Measurements from ENCODE around the gene ACRBP. TPM values are rescaled to one million over a fixed set of nuclear protein-coding genes. Genes with fewer than 3 reads are reported as not detected.

ACRBP gene
- total and polyA plus RNA-seq, 2 experiments from 2014 or later: not detected

- Histone ChIP-seq H2AFZ (no peak overlapping the region), H3K36me3 (ENCODE audit: low read depth) (peaks cover 48% of the 10 kb centered on the region), H3K9me2 (ENCODE audit: insufficient read depth) (no peaks in the 10 kb centered on the region), H3K9ac (no peak overlapping the region), H4K20me1 (ENCODE audit: insufficient read depth) (no peaks in the 10 kb centered on the region), H3F3A (ENCODE audit: insufficient read depth) (peaks cover 28% of the 10 kb centered on the region), H3K9me3 (ENCODE audit: low read depth) (no peaks in the 10 kb centered on the region), H3K27me3 (replicated peaks; ENCODE audit: insufficient read depth) (no peaks in the 10 kb centered on the region), H3K79me2 (ENCODE audit: insufficient read depth) (peaks cover 9% of the 10 kb centered on the region), H3K4me3 (no peak overlapping the region), H3K4me2 (ENCODE audit: unreplicated experiment) (no peak overlapping the region), H3K4me1 (ENCODE audit: insufficient read depth) (no peaks in the 10 kb centered on the region), H3K27ac (no peak overlapping the region)
- DNase-seq: peak; percentile 3
- in situ Hi-C loops (cut with MboI): no loop called here
- TF ChIP-seq EZH2 (IDR thresholded peaks at IDR 0.05; ENCODE audit: insufficient read depth, poor library complexity, severe bottlenecking) (no peak), EZH2phosphoT487 (IDR thresholded peaks at IDR 0.05; ENCODE audit: insufficient read depth, low read depth) (no peak)
- 91 to 92% methylated on average over 8 of the region's 8 CpGs for WGBS, 2 experiments (ENCODE audit: low coverage in 1 of 2, low lambda C conversion rate in 2 of 2, missing lambda C conversion rate in 2 of 2)
Measured at GRCh38 chr12:6667559-6668210, 20.5 kb upstream of the ACRBP start.

GRCh38 chr12:6666211-6666610 lies 19.0 kb upstream of the ACRBP start:
- no peak for TF ChIP-seq EZH2 (IDR thresholded peaks at IDR 0.05; ENCODE audit: insufficient read depth, poor library complexity, severe bottlenecking)
- no peak for TF ChIP-seq EZH2phosphoT487 (IDR thresholded peaks at IDR 0.05; ENCODE audit: insufficient read depth, low read depth)
- Histone ChIP-seq H3K27ac (no peak overlapping the region), H3F3A (ENCODE audit: insufficient read depth) (peaks cover 28% of the 10 kb centered on the region), H3K4me3 (no peak overlapping the region), H3K9me2 (ENCODE audit: insufficient read depth) (no peaks in the 10 kb centered on the region), H2AFZ (no peak overlapping the region), H3K9ac (no peak overlapping the region), H3K36me3 (ENCODE audit: low read depth) (peaks cover 41% of the 10 kb centered on the region), H3K4me1 (ENCODE audit: insufficient read depth) (peaks cover 9% of the 10 kb centered on the region), H3K79me2 (ENCODE audit: insufficient read depth) (peaks cover 18% of the 10 kb centered on the region), H3K27me3 (replicated peaks; ENCODE audit: insufficient read depth) (no peaks in the 10 kb centered on the region), H3K9me3 (ENCODE audit: low read depth) (no peaks in the 10 kb centered on the region), H4K20me1 (ENCODE audit: insufficient read depth) (no peaks in the 10 kb centered on the region), H3K4me2 (ENCODE audit: unreplicated experiment) (no peak overlapping the region)
- no peak for DNase-seq
- in situ Hi-C loops (cut with MboI): no loop called here
- 96 to 98% methylated on average over 2 of the region's 2 CpGs for WGBS, 2 experiments (ENCODE audit: low coverage in 1 of 2, low lambda C conversion rate in 2 of 2, missing lambda C conversion rate in 2 of 2)

GRCh38 chr12:6664902-6665301 lies 17.7 kb upstream of the ACRBP start:
- Histone ChIP-seq H3K9me2 (ENCODE audit: insufficient read depth) (no peaks in the 10 kb centered on the region), H3K9ac (no peak overlapping the region), H2AFZ (no peak overlapping the region), H3F3A (ENCODE audit: insufficient read depth) (peaks cover 28% of the 10 kb centered on the region), H3K9me3 (ENCODE audit: low read depth) (no peaks in the 10 kb centered on the region), H3K4me3 (no peak overlapping the region), H3K79me2 (ENCODE audit: insufficient read depth) (peaks cover 30% of the 10 kb centered on the region), H3K4me1 (ENCODE audit: insufficient read depth) (peaks cover 9% of the 10 kb centered on the region), H4K20me1 (ENCODE audit: insufficient read depth) (no peaks in the 10 kb centered on the region), H3K4me2 (ENCODE audit: unreplicated experiment) (no peak overlapping the region), H3K27me3 (replicated peaks; ENCODE audit: insufficient read depth) (no peaks in the 10 kb centered on the region), H3K27ac (no peak overlapping the region), H3K36me3 (ENCODE audit: low read depth) (peaks cover 29% of the 10 kb centered on the region)
- 75 to 86% methylated on average over 2 of the region's 2 CpGs for WGBS, 2 experiments (ENCODE audit: low coverage in 1 of 2, low lambda C conversion rate in 2 of 2, missing lambda C conversion rate in 2 of 2)
- TF ChIP-seq EZH2 (IDR thresholded peaks at IDR 0.05; ENCODE audit: insufficient read depth, poor library complexity, severe bottlenecking) (no peak), EZH2phosphoT487 (IDR thresholded peaks at IDR 0.05; ENCODE audit: insufficient read depth, low read depth) (no peak)
- peak; percentile 43 for DNase-seq
- in situ Hi-C loops (cut with MboI): no loop called here

- Histone ChIP-seq H2AFZ (peak within 1 kb of the TSS; percentile 98), H3K27me3 (replicated peaks; ENCODE audit: insufficient read depth) (no peaks in the 10 kb centered on the region), H3K4me2 (ENCODE audit: unreplicated experiment) (peak within 1 kb of the TSS; percentile 99), H4K20me1 (ENCODE audit: insufficient read depth) (no peaks in the 10 kb centered on the region), H3K27ac (peak within 1 kb of the TSS; percentile 56), H3K79me2 (ENCODE audit: insufficient read depth) (peaks cover 48% of the 10 kb centered on the region), H3K9me3 (ENCODE audit: low read depth) (no peaks in the 10 kb centered on the region), H3K9me2 (ENCODE audit: insufficient read depth) (no peaks in the 10 kb centered on the region), H3K4me3 (peak within 1 kb of the TSS; percentile 91), H3F3A (ENCODE audit: insufficient read depth) (peaks cover 28% of the 10 kb centered on the region), H3K4me1 (ENCODE audit: insufficient read depth) (peaks cover 9% of the 10 kb centered on the region), H3K36me3 (ENCODE audit: low read depth) (peaks cover 13% of the 10 kb centered on the region; the same call in 1 of the 2 replicates), H3K9ac (peak within 1 kb of the TSS; percentile 93)
- WGBS, 2 experiments (ENCODE audit: low coverage in 1 of 2, low lambda C conversion rate in 2 of 2, missing lambda C conversion rate in 2 of 2): 0 to 1% methylated on average over 36 to 37 of the region's 37 CpGs
- in situ Hi-C loops (cut with MboI): no loop called here
- peak; percentile 99 for DNase-seq
- TF ChIP-seq EZH2 (IDR thresholded peaks at IDR 0.05; ENCODE audit: insufficient read depth, poor library complexity, severe bottlenecking) (no peak), EZH2phosphoT487 (IDR thresholded peaks at IDR 0.05; ENCODE audit: insufficient read depth, low read depth) (no peak)
Measured at GRCh38 chr12:6662906-6663742, 15.9 kb upstream of the ACRBP start, which contains the start of gene ING4. Gene ING4, minus strand, starts transcription at chr12:6663119. Its CDS starts 18 bp downstream, at chr12:6663101.
